Sigmoid colon (tissue), 7 donors: ENCODE data around the gene C1orf232. TPM values are rescaled to one million over a fixed set of nuclear protein-coding genes. Genes with fewer than 3 reads are reported as not detected.

Source experiments
- DNase-seq: peaks from one replicate; pipeline ENCODE4 v3.0.0-alpha.2; 2019
- H3K27ac ChIP-seq, 4 donors: fragments of 200-600 bp; sonication (generic); one replicate each; pipeline ENCODE4 v1.5.1; 2016 to 2019; ENCODE audit warnings: mild to moderate bottlenecking in 1 of 4
- H3K27me3 ChIP-seq, 3 donors: fragments of 200-600 bp; sonication (generic); one replicate each; pipeline ENCODE4 v1.5.1; 2019; ENCODE audit warnings: mild to moderate bottlenecking in 1 of 3
- H3K36me3 ChIP-seq, 4 donors: fragments of 200-600 bp; sonication (generic); one replicate each; pipeline ENCODE4 v1.5.1; 2016 to 2019
- H3K4me1 ChIP-seq, 4 donors: fragments of 200-600 bp; sonication (generic); one replicate each; pipeline ENCODE4 v1.5.1; 2017 to 2019
- H3K4me3 ChIP-seq, 4 donors: fragments of 200-600 bp; sonication (generic); one replicate each; pipeline ENCODE4 v1.5.1; 2017 to 2019; ENCODE audit warnings: mild to moderate bottlenecking in 2 of 4, moderate library complexity in 1 of 4
- H3K9me3 ChIP-seq, 4 donors: fragments of 200-600 bp in 3 of 4; sonication (generic) in 3 of 4; one replicate each; pipeline versions ENCODE4 v1.5.1 to v1.6.1; 2013 to 2019
- CTCF ChIP-seq, 4 experiments: fragments of 450-650 bp in 3 of 4; fragments of 200-600 bp in 1 of 4; IDR thresholded peaks; one replicate each; pipeline ENCODE4 v1.5.1; 2016 to 2019; ENCODE audit warnings: antibody characterized with exemption in 4 of 4, mild to moderate bottlenecking in 3 of 4, moderate library complexity in 2 of 4
- EP300 ChIP-seq, 4 donors: sonication (generic); formaldehyde crosslinking; IDR thresholded peaks; one replicate each; pipeline ENCODE4 v1.6.1; 2017; ENCODE audit warnings: antibody characterized with exemption in 4 of 4
- POLR2A ChIP-seq, 2 donors: fragments of 450-650 bp; IDR thresholded peaks; one replicate each; pipeline ENCODE4 v1.6.1; 2016; ENCODE audit warnings: antibody characterized with exemption in 2 of 2, mild to moderate bottlenecking in 2 of 2, moderate library complexity in 2 of 2
- POLR2AphosphoS5 ChIP-seq, 4 donors: sonication (generic); formaldehyde crosslinking; IDR thresholded peaks; one replicate each; pipeline ENCODE4 v1.6.1; 2017; ENCODE audit warnings: antibody characterized with exemption in 4 of 4
- WGBS, 2 donors: extraction: QIAGEN DNeasy Blood & Tissue Kit; methylation state at CpG; one replicate each; pipeline ENCODE4 v1.1.7; 2013; 5-methylcytosine and 5-hydroxymethylcytosine counted together
- intact Hi-C: fragments of 100-400 bp; cut with DNase I; formaldehyde crosslinking; loops from one replicate; pipeline ENCODE4 v1.15.1; 2023
- polyA plus RNA-seq, 3 donors: library from polyadenylated mRNA; stranded (reverse); fragments of 200-250 nt; gene quantifications; one replicate each; pipeline ENCODE4 v1.2.3, GENCODE V29; 2013
- total RNA-seq, 4 donors: library from RNA; depleted of rRNA; stranded (reverse); fragments of >200 nt; gene quantifications; one replicate each; pipeline ENCODE4 v1.1.0, GENCODE V29; 2016
- donor health status: healthy with polysubstance abuse.
- donor health status: Bipolar disorder and iron deficiency.
- donor health status: healthy.

The C1orf232 gene
- total and polyA plus RNA-seq, 7 donors = not detected

DNA sequence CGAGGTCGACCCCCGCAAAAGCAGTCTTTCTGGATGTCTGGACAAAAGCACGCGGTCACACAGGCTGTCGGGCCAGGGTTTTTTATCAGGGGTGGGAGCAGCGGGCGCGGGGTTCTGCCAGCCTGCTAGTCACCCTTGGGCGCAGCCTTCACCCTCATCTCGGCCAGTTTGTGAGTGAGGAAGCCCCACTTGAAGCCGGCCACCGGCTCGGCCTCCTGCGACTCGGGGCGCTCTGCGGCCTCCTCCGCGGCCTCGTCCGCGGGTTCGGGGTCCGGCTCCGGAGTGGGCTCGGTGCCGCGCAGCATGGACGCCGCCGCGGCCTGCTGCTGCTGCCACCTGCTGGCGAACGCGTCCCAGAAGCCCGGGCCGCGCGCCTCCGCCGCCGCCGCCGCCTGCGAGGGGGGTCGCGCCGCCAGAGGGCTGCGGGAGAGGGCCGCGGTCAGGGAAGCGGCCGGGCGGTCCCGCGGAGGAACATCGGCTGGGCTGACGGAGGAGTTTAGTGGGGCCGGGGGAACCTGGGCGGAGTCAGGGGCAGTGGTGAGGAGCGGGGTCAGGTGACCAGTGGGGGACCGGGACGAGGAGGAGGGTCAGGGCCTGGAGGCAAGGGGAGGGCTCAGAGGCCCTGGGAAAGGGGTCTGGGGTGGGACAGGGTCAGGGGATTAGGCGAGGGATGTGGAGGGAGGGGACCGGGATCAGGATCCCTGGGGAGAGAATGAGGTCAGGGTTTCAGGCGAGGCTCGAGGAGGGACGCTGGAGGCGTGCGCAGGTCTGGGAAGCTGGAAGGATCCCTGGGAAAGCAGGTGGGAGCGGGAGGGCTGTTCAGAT, 4.5 kb downstream of the C1orf232 start:
- H3K36me3 ChIP-seq = no peaks in the 10 kb centered on the region
- H3K27me3 ChIP-seq = no peaks in the 10 kb centered on the region
- intact Hi-C loops = loop anchor here (1.0 to 10.0 kb wide), 3 partner anchors 59 to 161 kb away; no protein-coding TSS in a partner anchor
- H3K4me3 ChIP-seq = peak overlapping the region; percentile 17 to 51 (median 48)
- TF ChIP-seq CTCF (IDR thresholded peaks at IDR 0.05) (peak in 2 of 4 experiments; percentile 7 to 81), POLR2AphosphoS5 (IDR thresholded peaks at IDR 0.05) (no peak), EP300 (IDR thresholded peaks at IDR 0.05) (no peak)
- peak overlapping the region; percentile 33 to 68 (median 52) for H3K27ac ChIP-seq
- 4 to 10% methylated on average over 72 of the region's 72 CpGs for WGBS, 2 donors
- no peaks in the 10 kb centered on the region for H3K9me3 ChIP-seq
- peaks cover 0 to 28% (median 21%) of the 10 kb centered on the region in 4 donors for H3K4me1 ChIP-seq
- no peak for DNase-seq

GRCh38 chr1:26163684-26164035, 5.1 kb downstream of the C1orf232 start:
- H3K9me3 ChIP-seq = no peaks in the 10 kb centered on the region
- no peak for TF ChIP-seq CTCF (IDR thresholded peaks at IDR 0.05)
- TF ChIP-seq POLR2AphosphoS5 (IDR thresholded peaks at IDR 0.05) = no peak
- no peak for TF ChIP-seq POLR2A (IDR thresholded peaks at IDR 0.05)
- no peak for TF ChIP-seq EP300 (IDR thresholded peaks at IDR 0.05)
- intact Hi-C loops = loop anchor here (1.0 to 10.0 kb wide), 3 partner anchors 58 to 161 kb away; no protein-coding TSS in a partner anchor
- H3K27me3 ChIP-seq = no peaks in the 10 kb centered on the region
- H3K27ac ChIP-seq = peak overlapping the region in 2 of 4 donors; percentile 33 to 68
- H3K4me3 ChIP-seq = peak overlapping the region in 3 of 4 donors; percentile 46 to 51 (median 50)
- no peaks in the 10 kb centered on the region for H3K36me3 ChIP-seq
- 29 to 50% methylated on average over 9 of the region's 9 CpGs for WGBS, 2 donors
- DNase-seq = no peak
- peaks cover 0 to 28% (median 19%) of the 10 kb centered on the region in 4 donors for H3K4me1 ChIP-seq

DNA sequence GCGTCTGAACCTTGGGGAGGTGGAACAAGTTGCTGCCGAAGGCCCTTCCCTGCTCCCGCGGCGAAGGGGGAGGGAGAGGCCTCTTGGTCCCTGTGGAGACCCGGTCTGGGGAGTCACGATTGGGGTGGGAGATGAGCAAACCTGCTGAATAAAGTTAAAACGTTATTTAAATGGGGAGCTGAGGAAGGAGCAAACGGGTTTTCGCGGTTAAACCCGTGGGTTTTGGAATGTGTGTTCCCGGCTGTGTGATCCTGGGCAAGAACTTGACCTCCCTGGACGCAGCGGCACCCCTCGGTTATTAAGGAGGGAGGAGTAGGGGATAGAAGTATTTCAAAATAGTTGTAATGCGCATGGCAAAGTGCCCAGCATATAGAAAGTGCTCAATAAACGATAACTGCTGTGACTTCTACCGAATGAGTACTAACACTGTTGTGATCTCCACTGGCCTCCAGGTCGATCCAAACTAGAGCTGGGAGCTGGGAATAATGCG, 6.5 kb downstream of the C1orf232 start:
- 17 to 27% methylated on average over 21 of the region's 21 CpGs for WGBS, 2 donors
- Histone ChIP-seq H3K27ac (peak overlapping the region; percentile 34 to 68 (median 50)), H3K36me3 (no peaks in the 10 kb centered on the region), H3K9me3 (no peaks in the 10 kb centered on the region), H3K4me1 (peaks cover 0 to 28% (median 19%) of the 10 kb centered on the region in 4 donors), H3K27me3 (peaks cover 0 to 9% (median 5%) of the 10 kb centered on the region in 3 donors), H3K4me3 (peak overlapping the region; percentile 21 to 59 (median 54))
- TF ChIP-seq POLR2AphosphoS5 (IDR thresholded peaks at IDR 0.05) (no peak), EP300 (IDR thresholded peaks at IDR 0.05) (no peak), POLR2A (IDR thresholded peaks at IDR 0.05) (no peak), CTCF (IDR thresholded peaks at IDR 0.05) (no peak)
- intact Hi-C loops = loop anchor here (5.0 to 10.0 kb wide), 2 partner anchors 125 to 163 kb away; no protein-coding TSS in a partner anchor
- no peak for DNase-seq

GRCh38 chr1:26161415-26162219, 7.1 kb downstream of the C1orf232 start:
- TF ChIP-seq POLR2AphosphoS5 (IDR thresholded peaks at IDR 0.05) (no peak), CTCF (IDR thresholded peaks at IDR 0.05) (no peak), POLR2A (IDR thresholded peaks at IDR 0.05) (no peak), EP300 (IDR thresholded peaks at IDR 0.05) (no peak)
- Histone ChIP-seq H3K9me3 (no peaks in the 10 kb centered on the region), H3K27ac (peak overlapping the region; percentile 34 to 68 (median 50)), H3K27me3 (peaks cover 4 to 16% (median 10%) of the 10 kb centered on the region in 3 donors), H3K36me3 (no peaks in the 10 kb centered on the region), H3K4me3 (peak overlapping the region; percentile 29 to 59 (median 54)), H3K4me1 (peaks cover 0 to 28% (median 19%) of the 10 kb centered on the region in 4 donors)
- WGBS, 2 donors = 2% methylated on average over 98 of the region's 98 CpGs
- intact Hi-C loops = loop anchor here (5.0 to 10.0 kb wide), 2 partner anchors 124 to 163 kb away; no protein-coding TSS in a partner anchor
- DNase-seq = no peak
